Fibroblast of the aortic adventitia (primary cell): ENCODE measurements around the gene CER1. TPM values are rescaled to one million over a fixed set of nuclear protein-coding genes. Genes with fewer than 3 reads are reported as not detected.

Experiments
- DNase-seq: peaks from one replicate; pipeline ENCODE4 v3.0.0-alpha.2; 2010; ENCODE audit warnings: low read depth
- H3K4me3 ChIP-seq: 2 replicates; pipeline ENCODE4 v1.5.1; 2011; ENCODE audit warnings: low read depth, mild to moderate bottlenecking, control low read depth, low read length, moderate library complexity
- CTCF ChIP-seq: IDR thresholded peaks from 2 replicates; pipeline ENCODE4 v1.5.1; 2011; ENCODE audit warnings: mild to moderate bottlenecking, low read length, control low read depth, inconsistent platforms; ENCODE audit not compliant: insufficient read depth
- total RNA-seq: library from RNA; depleted of rRNA; stranded (reverse); fragments of >200 nt; gene quantifications from 2 replicates; pipeline ENCODE4 v1.2.3, GENCODE V29; 2012; ENCODE audit warnings: low replicate concordance

The CER1 gene
- total RNA-seq, 1 donor: not detected

GRCh38 chr9:14760060-14760459 is 37.5 kb upstream of the CER1 start:
- TF ChIP-seq CTCF: no peak
- no peak overlapping the region for H3K4me3 ChIP-seq
- no peak for DNase-seq

GRCh38 chr9:14756291-14756690 is 33.8 kb upstream of the CER1 start:
- H3K4me3 ChIP-seq: no peak overlapping the region
- TF ChIP-seq CTCF: no peak
- no peak for DNase-seq

DNA sequence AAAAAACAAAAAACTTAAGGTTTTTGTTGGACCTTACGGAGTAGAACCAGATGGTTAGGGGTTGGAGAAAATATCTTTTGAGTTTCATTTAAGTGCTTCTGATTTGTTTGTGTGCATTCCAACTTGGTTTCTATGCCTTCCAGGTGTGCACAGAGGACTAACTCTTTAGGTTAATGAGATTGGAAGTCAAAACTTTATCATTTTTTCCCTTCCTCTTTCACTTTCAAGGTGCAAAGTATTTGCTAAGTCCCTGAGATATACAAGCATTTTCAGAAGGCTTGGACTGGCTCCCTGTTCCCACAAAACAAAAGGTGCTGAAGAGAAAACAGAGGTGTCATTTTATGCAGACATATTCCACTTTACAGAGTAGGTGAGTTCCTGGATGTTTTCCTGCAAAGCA is 30.3 kb upstream of the CER1 start:
- no peak overlapping the region for H3K4me3 ChIP-seq

DNA sequence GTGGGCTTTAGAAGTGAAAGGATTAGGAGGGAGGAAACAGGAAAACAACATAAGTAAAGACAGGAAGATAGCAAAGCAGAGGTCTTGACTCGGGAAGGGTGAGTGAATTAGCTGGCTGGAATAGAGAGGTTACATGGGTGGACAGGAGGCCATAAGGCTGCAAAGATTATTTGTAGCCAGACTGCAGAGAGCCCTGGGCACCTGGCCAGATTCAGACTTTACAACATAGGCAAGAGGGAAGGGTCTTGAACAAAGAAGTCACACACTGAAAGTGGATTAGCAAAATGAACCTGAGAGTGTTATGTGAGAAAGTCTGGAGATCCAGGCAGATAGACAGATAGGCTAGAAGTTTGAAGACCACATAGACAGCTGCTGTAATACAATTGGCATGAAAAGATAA is 29.7 kb upstream of the CER1 start:
- DNase-seq: no peak
- no peak overlapping the region for H3K4me3 ChIP-seq
- no peak for TF ChIP-seq CTCF

More for the DNA sequence above, 30.3 kb upstream of the CER1 start:
- no peak for TF ChIP-seq CTCF
- no peak for DNase-seq

GRCh38 chr9:14750821-14751220 is 28.3 kb upstream of the CER1 start:
- no peak for DNase-seq
- no peak overlapping the region for H3K4me3 ChIP-seq
- no peak for TF ChIP-seq CTCF

GRCh38 chr9:14749741-14750211 is 27.2 kb upstream of the CER1 start:
- DNase-seq: no peak
- no peak overlapping the region for H3K4me3 ChIP-seq
- no peak for TF ChIP-seq CTCF

DNA sequence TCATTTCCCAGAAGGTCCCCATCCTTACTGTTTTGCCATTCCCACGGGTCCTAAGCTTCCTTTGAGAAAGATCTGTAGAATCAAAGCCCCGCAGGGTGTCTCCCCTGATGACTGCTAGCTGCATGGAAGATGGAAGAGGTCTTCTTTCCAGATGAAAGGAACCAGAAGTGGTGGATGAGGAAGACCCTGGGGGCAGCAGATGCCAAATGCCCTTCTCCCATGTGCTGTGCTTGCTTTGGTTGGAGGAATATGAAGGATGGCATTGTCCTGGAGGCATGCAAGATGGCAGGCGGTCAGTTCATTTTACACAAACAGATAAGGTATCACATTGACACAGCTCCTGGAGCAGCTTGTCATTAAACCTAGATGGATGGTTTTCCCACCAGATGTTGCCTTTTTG is 25.8 kb upstream of the CER1 start:
- no peak overlapping the region for H3K4me3 ChIP-seq
- no peak for TF ChIP-seq CTCF
- DNase-seq: no peak
